Mesothelial cell of epicardium (in vitro differentiated cells): ENCODE results near the gene MOGAT1. TPM values are rescaled to one million over a fixed set of nuclear protein-coding genes. Genes with fewer than 3 reads are reported as not detected.

ENCODE experiments used
- DNase-seq, 2 experiments: peaks; one replicate each; pipeline ENCODE4 v3.0.0; 2021; ENCODE audit warnings: low spot score in 2 of 2; ENCODE audit not compliant: unreplicated experiment in 2 of 2
- H3K27ac Mint-ChIP-seq: 2 replicates; pipeline ENCODE4 v1.8.0; 2021; ENCODE audit warnings: mixed read lengths
- H3K27me3 Mint-ChIP-seq: 2 replicates; pipeline ENCODE4 v1.8.0; 2021; ENCODE audit warnings: low read depth, mixed read lengths
- H3K36me3 Mint-ChIP-seq: 2 replicates; pipeline ENCODE4 v1.8.0; 2021; ENCODE audit warnings: mixed read lengths
- H3K4me1 Mint-ChIP-seq: 2 replicates; pipeline ENCODE4 v1.8.0; 2021; ENCODE audit warnings: mixed read lengths
- H3K4me3 Mint-ChIP-seq: 2 replicates; pipeline ENCODE4 v1.8.0; 2021; ENCODE audit warnings: mild to moderate bottlenecking, moderate library complexity, mixed read lengths
- H3K9me3 Mint-ChIP-seq: 2 replicates; pipeline ENCODE4 v1.8.0; 2021; ENCODE audit warnings: mixed read lengths
- total RNA-seq: library from RNA; stranded (reverse); gene quantifications from 3 replicates; pipeline ENCODE4 v1.2.1, GENCODE V29; 2021
- TF ChIP-seq, protein P1 (sequence below): fragments of 200-600 bp; sonication (generic); IDR thresholded peaks from one replicate; pipeline ENCODE4 v1.5.0; 2021; ENCODE audit warnings: antibody characterized with exemption; ENCODE audit not compliant: unreplicated experiment

The MOGAT1 gene
- total RNA-seq, 1 donor from 2014 or later: not detected

DNA sequence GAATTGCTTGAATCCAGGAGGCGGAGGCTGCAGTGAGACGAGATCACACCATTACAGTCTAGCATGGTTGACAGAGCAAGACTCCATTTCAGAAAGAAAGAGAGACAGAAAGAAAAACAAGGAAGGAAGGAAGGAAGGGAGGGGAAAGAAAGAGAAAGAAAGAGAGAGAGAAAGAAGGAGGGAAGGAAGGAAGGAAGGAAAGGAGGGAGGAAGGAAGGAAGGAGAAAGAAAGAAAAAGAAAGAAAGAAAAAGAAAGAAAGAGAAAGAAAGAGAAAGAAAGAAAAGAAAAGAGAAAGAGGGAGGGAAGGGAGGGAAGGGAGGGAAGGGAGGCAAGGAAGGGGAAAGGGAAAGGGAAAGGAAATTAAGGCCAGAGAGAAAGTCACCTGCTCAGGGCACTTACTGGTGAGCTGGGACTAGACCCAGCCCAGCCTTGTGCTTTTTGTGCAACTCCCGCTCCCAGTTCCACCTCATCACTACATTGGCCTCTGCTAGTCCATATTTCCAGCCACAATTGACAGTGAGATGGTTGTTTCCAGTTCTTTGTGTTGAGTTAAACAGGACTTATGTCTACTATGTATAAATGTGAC is 35.7 kb downstream of the MOGAT1 start:
- no peak overlapping the region for H3K4me3 Mint-ChIP-seq
- H3K36me3 Mint-ChIP-seq: no peaks in the 10 kb centered on the region
- no peak overlapping the region for H3K27ac Mint-ChIP-seq
- H3K9me3 Mint-ChIP-seq: no peaks in the 10 kb centered on the region
- DNase-seq: no peak
- peaks cover 19% of the 10 kb centered on the region for H3K4me1 Mint-ChIP-seq
- TF ChIP-seq, protein P1, sequence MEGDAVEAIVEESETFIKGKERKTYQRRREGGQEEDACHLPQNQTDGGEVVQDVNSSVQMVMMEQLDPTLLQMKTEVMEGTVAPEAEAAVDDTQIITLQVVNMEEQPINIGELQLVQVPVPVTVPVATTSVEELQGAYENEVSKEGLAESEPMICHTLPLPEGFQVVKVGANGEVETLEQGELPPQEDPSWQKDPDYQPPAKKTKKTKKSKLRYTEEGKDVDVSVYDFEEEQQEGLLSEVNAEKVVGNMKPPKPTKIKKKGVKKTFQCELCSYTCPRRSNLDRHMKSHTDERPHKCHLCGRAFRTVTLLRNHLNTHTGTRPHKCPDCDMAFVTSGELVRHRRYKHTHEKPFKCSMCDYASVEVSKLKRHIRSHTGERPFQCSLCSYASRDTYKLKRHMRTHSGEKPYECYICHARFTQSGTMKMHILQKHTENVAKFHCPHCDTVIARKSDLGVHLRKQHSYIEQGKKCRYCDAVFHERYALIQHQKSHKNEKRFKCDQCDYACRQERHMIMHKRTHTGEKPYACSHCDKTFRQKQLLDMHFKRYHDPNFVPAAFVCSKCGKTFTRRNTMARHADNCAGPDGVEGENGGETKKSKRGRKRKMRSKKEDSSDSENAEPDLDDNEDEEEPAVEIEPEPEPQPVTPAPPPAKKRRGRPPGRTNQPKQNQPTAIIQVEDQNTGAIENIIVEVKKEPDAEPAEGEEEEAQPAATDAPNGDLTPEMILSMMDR: no peak
- H3K27me3 Mint-ChIP-seq: peaks cover 5% of the 10 kb centered on the region

DNA sequence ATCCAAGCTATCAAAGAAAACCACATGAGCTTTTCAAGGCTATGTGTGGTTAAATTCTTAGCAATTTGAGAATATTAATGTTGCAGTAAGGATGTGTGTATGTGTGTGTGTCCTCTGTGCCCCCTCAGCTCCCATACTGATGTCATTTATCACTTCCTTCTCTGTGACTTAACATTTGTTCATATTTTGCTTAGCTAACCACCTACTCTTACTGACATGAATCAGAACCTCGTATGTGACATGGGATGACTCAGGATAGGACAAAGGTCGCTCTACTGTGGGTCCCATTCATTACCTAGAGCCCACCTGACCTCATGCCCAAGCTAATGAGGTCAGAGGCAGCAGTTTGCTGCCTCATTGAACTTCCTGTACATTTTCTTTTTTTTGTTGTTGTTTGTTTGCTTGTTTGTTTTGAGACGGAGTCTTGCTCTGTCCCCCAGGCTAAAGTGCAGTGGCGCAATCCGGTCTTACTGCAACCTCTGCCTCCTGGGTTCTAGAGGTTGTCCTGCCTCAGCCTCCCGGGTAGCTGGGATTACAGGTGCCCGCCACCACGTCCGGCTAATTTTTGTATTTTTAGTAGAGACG is 36.3 kb downstream of the MOGAT1 start:
- H3K27ac Mint-ChIP-seq: no peak overlapping the region
- peaks cover 5% of the 10 kb centered on the region for H3K27me3 Mint-ChIP-seq
- peaks cover 19% of the 10 kb centered on the region for H3K4me1 Mint-ChIP-seq
- TF ChIP-seq, protein P1: no peak
- H3K4me3 Mint-ChIP-seq: no peak overlapping the region
- H3K9me3 Mint-ChIP-seq: no peaks in the 10 kb centered on the region
- no peaks in the 10 kb centered on the region for H3K36me3 Mint-ChIP-seq
- no peak for DNase-seq

DNA sequence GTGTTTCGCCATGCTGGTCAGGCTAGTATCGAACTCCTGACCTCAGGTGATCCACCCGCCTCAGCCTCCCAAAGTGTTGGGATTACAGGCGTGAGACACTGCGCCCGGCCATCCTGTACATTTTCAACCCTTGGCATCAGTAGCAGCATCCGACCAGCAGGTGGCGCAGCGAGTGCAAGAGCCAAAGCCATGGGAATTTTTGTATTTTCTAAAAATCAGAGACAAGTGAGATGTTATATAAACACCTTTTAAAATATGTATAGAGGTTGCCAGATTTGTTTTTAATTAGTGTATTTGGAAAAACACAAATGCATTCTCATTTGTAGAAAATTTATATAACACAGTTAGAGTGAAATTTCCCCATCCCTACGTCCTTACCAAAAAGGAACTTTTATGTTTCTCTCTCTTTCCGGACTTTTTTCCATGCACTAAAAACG is 36.8 kb downstream of the MOGAT1 start:
- DNase-seq: peak; percentile 68 to 86
- Mint-ChIP-seq H3K4me1 (peaks cover 14% of the 10 kb centered on the region), H3K27me3 (peaks cover 5% of the 10 kb centered on the region), H3K27ac (peak overlapping the region; percentile 37), H3K36me3 (no peaks in the 10 kb centered on the region), H3K9me3 (no peaks in the 10 kb centered on the region), H3K4me3 (no peak overlapping the region)
- TF ChIP-seq, protein P1: peak; percentile 99

DNA sequence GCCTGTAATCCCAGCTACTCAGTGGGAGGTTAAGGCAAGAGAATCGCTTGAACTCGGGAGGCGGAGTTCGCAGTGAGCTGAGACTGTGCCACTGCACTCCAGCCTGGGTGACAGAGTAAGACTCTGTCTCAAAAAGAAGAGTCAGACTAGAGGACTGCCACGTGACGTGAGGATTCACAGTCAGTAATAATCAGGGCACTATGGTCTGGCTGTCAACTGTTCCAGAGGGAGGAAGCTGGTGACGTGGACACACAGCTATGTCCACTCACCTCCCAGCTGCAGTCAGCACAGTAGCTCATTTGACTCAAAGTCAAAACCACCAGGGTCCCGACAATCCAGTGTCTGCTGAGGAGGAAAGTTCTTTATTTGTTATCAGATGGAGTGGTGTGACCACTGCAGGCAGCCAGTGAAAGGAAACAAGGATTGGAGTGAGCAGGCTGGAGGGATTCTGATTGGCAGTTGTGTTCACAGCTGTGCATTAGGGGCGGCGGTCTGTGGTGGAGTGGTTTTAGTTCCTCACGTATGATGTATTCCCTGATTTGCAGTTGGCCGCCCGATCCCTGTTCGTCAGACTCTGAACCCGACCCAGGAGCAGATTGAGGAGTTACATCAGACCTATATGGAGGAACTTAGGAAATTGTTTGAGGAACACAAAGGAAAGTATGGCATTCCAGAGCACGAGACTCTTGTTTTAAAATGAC is 37.9 kb downstream of the MOGAT1 start:
- Mint-ChIP-seq H3K27ac (peak overlapping the region; percentile 87), H3K4me1 (peaks cover 17% of the 10 kb centered on the region), H3K27me3 (peaks cover 5% of the 10 kb centered on the region), H3K9me3 (no peaks in the 10 kb centered on the region), H3K36me3 (no peaks in the 10 kb centered on the region), H3K4me3 (peak overlapping the region; percentile 49)
- TF ChIP-seq, protein P1: no peak
- peak; percentile 31 to 42 for DNase-seq

DNA sequence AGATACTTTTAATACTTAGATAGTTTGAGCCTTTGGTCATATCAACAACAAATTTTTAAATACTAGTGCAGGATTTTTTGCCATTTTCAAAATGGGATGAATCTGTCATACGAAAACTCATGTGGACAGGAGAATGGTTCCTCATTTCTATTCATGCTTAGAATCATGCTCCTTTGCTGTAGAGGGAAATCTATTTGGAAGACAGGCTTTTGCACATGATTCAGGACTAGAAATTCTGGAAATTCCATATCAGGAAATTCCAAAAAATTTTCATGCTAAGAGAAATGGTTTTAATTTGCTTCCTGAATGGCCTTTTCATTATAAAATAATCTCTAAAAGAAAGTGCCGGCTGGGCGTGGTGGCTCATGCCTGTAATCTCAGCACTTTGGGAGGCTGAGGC is 39.3 kb downstream of the MOGAT1 start:
- Mint-ChIP-seq H3K4me1 (peaks cover 21% of the 10 kb centered on the region), H3K9me3 (no peaks in the 10 kb centered on the region), H3K27me3 (peaks cover 5% of the 10 kb centered on the region), H3K27ac (no peak overlapping the region), H3K36me3 (no peaks in the 10 kb centered on the region), H3K4me3 (no peak overlapping the region)
- TF ChIP-seq, protein P1: no peak
- DNase-seq: no peak
